Activated T-helper 17 cell treated with anti-CD3 and anti-CD28 coated beads, Interleukin-2, amount 50 U/mL, for 72 hours (primary cell): ENCODE results near the gene CYP3A7. TPM values are rescaled to one million over a fixed set of nuclear protein-coding genes. Genes with fewer than 3 reads are reported as not detected.
A peak's percentile ranks its signal among the peaks of the same experiment; 100 is the strongest.
"Not testable (repeated sequence)": the region's sequence is repeated elsewhere in the genome, so short reads cannot be mapped to it uniquely, and the experiment has no call there.

Experiments used
- ATAC-seq: fragments of 150-1000 bp; cut with Tn5 transposase; replicated peaks from 2 replicates; pipeline ENCODE4 v1.10.0; 2021; ENCODE audit warnings: mild to moderate bottlenecking, moderate library complexity
- H3K27ac Mint-ChIP-seq: one replicate; pipeline ENCODE4 v1.8.0; 2022; ENCODE audit warnings: mixed read lengths
- H3K27me3 Mint-ChIP-seq: one replicate; pipeline ENCODE4 v1.8.0; 2022; ENCODE audit warnings: mixed read lengths
- H3K36me3 Mint-ChIP-seq: one replicate; pipeline ENCODE4 v1.8.0; 2022; ENCODE audit warnings: low read depth, mild to moderate bottlenecking, mixed read lengths
- H3K4me1 Mint-ChIP-seq: one replicate; pipeline ENCODE4 v1.8.0; 2022; ENCODE audit warnings: mixed read lengths
- H3K4me3 Mint-ChIP-seq: one replicate; pipeline ENCODE4 v1.8.0; 2022; ENCODE audit warnings: mild to moderate bottlenecking, mixed read lengths
- H3K9me3 Mint-ChIP-seq: one replicate; pipeline ENCODE4 v1.8.0; 2022; ENCODE audit warnings: mixed read lengths
- total RNA-seq, 2 donors: library from RNA; stranded (reverse); gene quantifications; one replicate each; pipeline ENCODE4 v1.2.3, GENCODE V29; 2022

CYP3A7 gene
- total RNA-seq, 2 donors from 2014 or later = not detected

DNA sequence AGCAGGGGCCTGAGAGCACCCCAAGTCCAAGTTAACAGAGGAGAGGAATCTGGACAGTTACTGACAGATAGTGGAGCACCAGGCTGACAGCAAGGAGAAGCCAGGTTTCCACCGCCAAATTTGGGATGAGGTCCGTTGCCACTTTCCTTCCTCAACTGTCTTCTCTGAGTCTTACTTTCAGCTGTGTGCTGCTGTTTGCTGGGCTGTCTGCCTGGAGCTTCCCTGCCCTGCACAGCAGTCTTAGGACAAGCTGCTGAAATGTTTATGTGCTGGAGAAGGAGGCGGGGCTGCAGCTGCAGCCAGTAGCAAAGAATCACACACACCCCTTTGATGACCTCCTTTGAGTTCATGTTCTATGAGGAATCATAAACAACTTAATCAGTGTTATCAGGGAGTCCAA lies 17.4 kb upstream of the CYP3A7 start:
- Mint-ChIP-seq H3K36me3 (no peaks in the 10 kb centered on the region), H3K4me3 (no peak overlapping the region), H3K9me3 (no peaks in the 10 kb centered on the region), H3K27me3 (peaks cover 11% of the 10 kb centered on the region), H3K27ac (no peak overlapping the region), H3K4me1 (no peaks in the 10 kb centered on the region)
- ATAC-seq = no peak

DNA sequence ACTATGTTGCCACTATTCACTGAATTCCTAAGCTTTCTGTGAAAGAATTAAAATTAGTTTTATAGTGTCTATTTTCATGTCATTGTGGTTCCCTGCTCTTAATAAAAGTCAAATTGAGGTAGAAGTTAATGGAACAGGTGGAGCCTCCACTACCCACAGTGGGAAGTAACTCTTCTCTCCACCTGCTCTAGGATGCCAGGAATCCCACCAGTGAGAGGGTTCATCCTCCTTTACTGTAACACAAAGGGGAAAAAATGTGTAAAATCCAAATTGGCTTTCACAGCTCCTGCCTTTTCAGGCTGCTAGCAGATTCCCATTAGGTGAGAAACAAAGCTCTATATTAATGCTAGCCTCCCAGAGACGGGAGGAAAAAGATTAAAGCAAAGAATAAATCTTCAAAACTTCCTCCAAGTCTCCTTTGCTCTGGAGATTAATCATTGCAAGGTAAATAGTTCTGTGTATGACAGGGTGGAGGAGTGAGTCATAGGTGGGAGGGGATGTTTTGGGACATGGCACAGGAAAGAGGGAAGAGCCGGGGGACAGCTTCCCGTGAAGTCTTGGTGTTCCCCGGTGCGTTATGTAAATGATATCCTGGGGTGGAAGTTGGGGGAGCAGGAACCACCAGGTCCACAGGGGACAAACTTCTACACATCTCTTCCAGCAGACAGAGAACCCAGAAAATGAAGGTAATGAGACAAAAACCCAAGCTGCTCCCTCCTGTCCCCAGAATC lies 16.5 kb upstream of the CYP3A7 start:
- not testable (repeated sequence) for H3K36me3 Mint-ChIP-seq, H3K27ac Mint-ChIP-seq, H3K4me1 Mint-ChIP-seq, H3K27me3 Mint-ChIP-seq, ATAC-seq, H3K9me3 Mint-ChIP-seq, H3K4me3 Mint-ChIP-seq

DNA sequence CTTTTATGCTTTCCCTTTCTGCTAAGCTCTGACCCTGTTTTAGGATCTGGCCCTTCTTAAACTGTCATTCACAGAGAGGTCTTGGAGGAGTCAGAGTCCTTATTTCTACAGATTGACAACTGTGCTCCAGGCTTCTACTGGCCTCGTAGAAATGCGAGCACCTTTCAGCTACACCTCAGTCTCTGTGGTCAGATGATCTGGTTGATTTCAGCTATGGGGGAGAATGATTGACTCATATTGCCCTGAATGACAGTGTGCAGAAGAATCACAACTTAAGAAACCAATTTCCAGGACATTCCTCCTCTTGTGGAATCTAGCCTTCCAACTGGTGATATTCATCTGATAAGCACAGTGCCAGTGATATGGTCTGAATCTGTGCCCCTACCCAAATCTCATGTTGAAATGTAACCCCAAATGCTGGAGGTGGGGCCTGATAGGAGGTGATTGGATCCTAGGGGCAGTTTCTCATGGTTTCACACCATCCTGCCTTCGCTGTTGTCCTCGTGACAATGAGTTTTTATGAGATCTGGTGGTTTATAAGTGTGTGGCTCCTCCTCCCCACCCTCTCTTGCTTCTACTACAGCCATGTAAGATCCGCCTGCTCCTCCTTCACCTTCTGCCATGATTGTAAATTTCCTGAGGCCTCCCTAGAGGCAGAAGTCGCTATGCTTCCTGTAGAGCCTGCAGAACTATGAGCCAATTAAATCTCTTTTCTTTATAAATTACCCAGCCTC lies 14.0 kb upstream of the CYP3A7 start:
- peak; percentile 69 for ATAC-seq
- Mint-ChIP-seq H3K27me3 (peaks cover 10% of the 10 kb centered on the region), H3K4me3 (no peak overlapping the region), H3K4me1 (peaks cover 4% of the 10 kb centered on the region), H3K36me3 (no peaks in the 10 kb centered on the region), H3K27ac (no peak overlapping the region), H3K9me3 (peaks cover 5% of the 10 kb centered on the region)

DNA sequence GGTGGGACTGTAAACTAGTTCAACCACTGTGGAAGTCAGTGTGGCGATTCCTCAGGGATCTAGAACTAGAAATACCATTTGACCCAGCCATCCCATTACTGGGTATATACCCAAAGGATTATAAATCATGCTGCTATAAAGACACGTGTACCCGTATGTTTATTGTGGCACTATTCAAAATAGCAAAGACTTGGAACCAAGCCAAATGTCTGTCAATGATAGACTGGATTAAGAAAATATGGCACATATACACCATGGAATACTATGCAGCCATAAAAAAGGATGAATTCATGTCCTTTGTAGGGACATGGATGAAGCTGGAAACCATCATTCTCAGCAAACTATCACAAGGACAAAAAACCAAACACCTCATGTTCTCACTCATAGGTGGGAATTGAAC lies 11.9 kb upstream of the CYP3A7 start:
- not testable (repeated sequence) for ATAC-seq

DNA sequence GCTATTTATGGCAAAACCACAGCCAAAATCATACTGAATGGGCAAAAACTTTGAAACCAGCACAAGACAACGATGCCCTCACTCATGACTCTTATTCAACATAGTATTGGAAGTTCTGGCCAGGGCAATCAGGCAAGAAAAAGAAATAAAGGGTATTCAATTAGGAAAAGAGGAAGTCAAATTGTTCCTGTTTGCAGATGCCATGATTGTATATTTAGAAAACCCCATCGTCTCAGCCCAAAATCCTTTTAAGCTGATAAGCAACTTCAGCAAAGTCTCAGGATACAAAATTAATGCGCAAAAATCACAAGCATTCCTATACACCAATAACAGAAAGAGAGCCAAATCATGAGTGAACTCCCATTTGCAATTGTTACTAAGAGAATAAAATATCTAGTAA lies 10.4 kb upstream of the CYP3A7 start:
- not testable (repeated sequence) for H3K4me1 Mint-ChIP-seq, H3K4me3 Mint-ChIP-seq, H3K36me3 Mint-ChIP-seq, H3K27ac Mint-ChIP-seq, ATAC-seq, H3K27me3 Mint-ChIP-seq, H3K9me3 Mint-ChIP-seq

More for the DNA sequence above, 11.9 kb upstream of the CYP3A7 start:
- not testable (repeated sequence) for H3K27ac Mint-ChIP-seq, H3K9me3 Mint-ChIP-seq, H3K36me3 Mint-ChIP-seq, H3K27me3 Mint-ChIP-seq, H3K4me1 Mint-ChIP-seq, H3K4me3 Mint-ChIP-seq

DNA sequence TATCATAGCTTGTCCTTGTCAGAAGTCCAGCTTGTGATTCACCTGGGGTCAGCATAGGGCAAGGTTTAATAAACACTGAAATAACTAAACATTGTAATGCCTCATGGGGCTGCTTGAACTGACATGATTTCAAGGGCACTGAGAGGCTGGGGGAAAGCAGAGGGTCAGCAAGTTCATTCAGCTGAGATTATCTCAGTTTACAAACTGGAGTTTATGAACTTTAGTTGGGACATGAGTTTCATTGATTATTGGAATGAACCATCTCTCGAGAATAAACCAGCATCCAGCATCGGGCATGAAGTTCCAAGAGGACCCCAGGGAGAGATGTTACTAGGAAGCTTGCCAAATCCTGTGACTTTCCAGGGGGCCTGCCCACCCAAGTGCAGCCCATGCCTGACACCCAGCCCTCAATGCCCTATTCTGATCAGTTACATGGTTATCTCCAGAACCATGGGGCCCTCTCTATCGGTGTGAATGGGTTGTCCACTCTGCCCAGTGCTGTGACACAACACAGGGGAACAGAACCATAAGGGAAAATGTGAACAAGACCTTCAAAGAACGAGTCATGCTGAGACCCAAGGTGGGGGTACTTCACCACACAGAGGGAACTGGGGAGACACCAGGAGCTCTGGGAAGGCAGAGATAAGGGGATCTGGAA lies 7.9 kb upstream of the CYP3A7 start:
- no peak for ATAC-seq

DNA sequence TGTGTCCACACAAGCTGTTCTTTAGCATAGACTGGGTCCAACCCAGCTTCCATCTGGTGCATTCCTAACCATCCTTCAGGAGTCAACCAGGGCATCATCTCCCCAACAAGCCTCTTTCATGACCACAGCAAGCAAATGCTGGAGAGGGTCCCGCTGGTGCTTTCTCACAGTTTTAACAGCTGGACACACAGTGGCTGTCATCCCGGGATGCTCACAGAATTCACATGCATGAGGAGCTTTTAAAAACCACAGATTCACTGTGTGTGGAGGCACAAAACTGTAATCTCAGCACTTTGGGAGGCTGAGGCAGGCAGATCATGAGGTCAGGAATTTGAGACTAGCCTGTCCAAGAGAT lies 6.4 kb upstream of the CYP3A7 start:
- peaks cover 5% of the 10 kb centered on the region for H3K36me3 Mint-ChIP-seq
- peaks cover 7% of the 10 kb centered on the region for H3K9me3 Mint-ChIP-seq
- no peak overlapping the region for H3K27ac Mint-ChIP-seq
- no peak overlapping the region for H3K4me3 Mint-ChIP-seq
- no peak for ATAC-seq
- H3K4me1 Mint-ChIP-seq = peaks cover 4% of the 10 kb centered on the region
- H3K27me3 Mint-ChIP-seq = peaks cover 8% of the 10 kb centered on the region

More for the DNA sequence above, 7.9 kb upstream of the CYP3A7 start:
- Mint-ChIP-seq H3K27me3 (peaks cover 8% of the 10 kb centered on the region), H3K27ac (no peak overlapping the region), H3K9me3 (peaks cover 7% of the 10 kb centered on the region), H3K4me1 (peaks cover 4% of the 10 kb centered on the region), H3K4me3 (no peak overlapping the region), H3K36me3 (no peaks in the 10 kb centered on the region)

DNA sequence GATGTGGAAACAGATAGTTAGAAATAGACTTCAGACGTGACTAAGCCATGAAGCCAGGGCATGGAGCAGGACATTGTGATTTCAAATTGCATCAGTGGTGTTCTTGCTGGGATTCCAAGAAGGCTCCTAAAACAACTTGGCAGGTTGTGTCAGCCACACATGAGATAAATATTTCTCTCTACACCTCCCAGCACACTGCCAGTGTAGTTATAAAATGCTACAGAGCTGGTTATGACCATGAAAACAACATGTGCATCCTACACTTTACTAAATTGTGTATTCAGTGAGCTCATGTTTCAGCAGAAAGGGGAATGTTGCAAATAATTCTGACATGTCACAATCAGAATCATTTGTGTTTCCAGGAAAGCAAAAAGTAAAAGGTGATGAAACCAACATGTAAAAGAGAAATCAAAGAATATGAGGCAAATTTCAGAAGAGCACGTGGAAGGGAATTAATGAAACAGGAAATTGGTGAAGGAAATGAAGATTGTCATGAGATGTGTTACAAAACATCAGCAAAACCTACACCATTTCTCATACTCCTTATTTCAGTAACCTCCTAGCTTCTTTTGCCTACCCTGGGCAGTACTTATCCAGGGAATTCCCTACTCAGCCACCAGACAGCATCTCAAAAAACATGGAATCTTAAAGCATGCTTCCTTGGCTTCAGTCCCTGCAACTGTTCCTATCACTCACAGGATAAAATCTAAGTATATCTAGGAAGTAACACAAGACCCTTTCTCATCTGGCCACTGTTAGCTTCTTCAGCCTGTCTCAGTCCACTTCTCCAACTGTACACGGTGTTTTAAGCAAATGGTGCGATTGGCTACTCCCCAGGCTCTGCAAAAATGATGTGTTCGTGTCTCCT lies 5.8 kb upstream of the CYP3A7 start:
- Mint-ChIP-seq H3K36me3 (peaks cover 5% of the 10 kb centered on the region), H3K9me3 (peaks cover 7% of the 10 kb centered on the region), H3K27ac (peak overlapping the region; percentile 35), H3K4me3 (no peak overlapping the region), H3K27me3 (peaks cover 8% of the 10 kb centered on the region), H3K4me1 (peaks cover 4% of the 10 kb centered on the region)
- peak; percentile 52 for ATAC-seq

DNA sequence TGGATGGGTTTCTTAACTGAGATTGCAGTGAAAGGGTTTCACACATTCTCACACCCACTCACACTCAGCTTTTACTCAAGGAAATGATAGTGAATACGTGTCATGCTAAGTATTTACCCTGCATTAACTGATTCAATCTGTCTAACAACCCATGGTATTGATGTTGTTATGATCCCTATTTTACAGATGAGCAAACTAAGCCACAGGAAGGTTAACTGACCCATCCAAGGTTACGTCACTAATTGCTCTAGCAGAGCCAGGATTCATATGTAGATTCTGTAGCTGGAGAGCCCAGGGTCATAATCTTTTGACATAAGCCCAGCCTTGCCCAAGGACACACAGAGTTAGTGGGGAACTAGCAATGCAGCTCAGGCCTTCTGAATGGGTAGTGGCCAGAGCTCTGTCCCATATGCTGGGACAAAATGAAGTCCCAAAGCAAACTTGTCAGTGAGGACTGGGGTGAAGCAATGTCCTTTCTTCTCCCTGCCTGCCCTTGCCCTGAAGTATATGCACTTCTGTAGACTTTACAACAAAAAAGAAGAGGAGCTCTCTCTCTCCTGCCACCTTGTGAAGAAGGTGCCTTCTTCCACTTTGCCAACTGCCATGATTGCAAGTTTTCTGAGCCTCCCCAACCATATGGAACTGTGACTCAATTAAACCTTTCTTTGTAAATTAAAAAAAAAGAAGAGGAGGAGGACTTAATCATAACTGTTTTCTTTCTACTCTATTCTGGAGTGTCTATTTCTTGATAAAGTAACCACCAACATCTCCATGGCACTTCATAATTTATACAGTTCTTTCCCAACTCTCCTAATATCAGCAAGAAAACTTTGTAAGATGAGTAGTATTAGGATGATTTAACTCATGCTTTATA lies 4.9 kb upstream of the CYP3A7 start:
- H3K27ac Mint-ChIP-seq = peak overlapping the region; percentile 35

DNA sequence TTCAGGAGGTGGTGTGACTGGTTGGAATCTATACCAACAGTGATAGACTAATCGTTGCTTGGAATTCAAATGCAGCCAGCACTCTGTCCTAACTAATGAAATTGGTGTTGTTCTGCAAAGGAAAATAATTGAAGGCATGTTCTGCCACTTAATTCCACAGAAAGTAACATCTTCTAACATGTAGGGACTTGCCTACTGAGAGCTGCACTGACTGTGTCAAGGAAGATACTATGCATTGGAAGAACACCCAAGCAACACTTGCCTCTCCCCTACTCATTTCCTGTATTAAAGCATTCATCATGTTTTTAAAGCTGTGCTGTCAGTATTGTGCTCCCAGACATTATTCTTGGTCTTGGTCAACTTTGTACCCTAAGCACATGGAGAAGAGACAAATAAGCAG lies 2.7 kb upstream of the CYP3A7 start:
- Mint-ChIP-seq H3K4me1 (no peaks in the 10 kb centered on the region), H3K9me3 (no peaks in the 10 kb centered on the region), H3K4me3 (no peak overlapping the region), H3K27ac (no peak overlapping the region), H3K36me3 (peaks cover 5% of the 10 kb centered on the region), H3K27me3 (no peaks in the 10 kb centered on the region)
- no peak for ATAC-seq

More for the DNA sequence above, 4.9 kb upstream of the CYP3A7 start:
- ATAC-seq = peak; percentile 64
- Mint-ChIP-seq H3K36me3 (peaks cover 5% of the 10 kb centered on the region), H3K27me3 (peaks cover 8% of the 10 kb centered on the region), H3K9me3 (peaks cover 7% of the 10 kb centered on the region), H3K4me1 (peaks cover 4% of the 10 kb centered on the region), H3K4me3 (no peak overlapping the region)

DNA sequence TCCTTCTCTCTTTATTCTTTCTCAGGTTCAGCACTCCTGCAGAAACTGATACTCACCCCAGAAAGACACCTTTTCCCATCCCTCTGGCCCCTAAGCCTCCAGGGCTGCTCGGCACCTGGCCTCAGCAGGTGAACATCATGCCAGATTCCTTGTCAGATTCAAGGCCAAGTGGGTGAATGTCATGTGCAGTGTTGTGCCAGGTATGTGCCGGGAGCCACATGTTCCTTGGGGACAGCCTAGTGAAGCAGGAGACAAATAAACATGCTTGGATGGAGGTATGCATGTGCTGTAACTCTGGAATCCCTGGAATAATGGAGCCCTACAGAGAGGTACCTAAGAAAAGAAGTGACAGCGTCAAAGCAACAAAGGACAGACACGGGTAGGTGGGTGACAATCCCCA lies 1.7 kb upstream of the CYP3A7 start:
- not testable (repeated sequence) for H3K27ac Mint-ChIP-seq, H3K36me3 Mint-ChIP-seq, H3K4me3 Mint-ChIP-seq

DNA sequence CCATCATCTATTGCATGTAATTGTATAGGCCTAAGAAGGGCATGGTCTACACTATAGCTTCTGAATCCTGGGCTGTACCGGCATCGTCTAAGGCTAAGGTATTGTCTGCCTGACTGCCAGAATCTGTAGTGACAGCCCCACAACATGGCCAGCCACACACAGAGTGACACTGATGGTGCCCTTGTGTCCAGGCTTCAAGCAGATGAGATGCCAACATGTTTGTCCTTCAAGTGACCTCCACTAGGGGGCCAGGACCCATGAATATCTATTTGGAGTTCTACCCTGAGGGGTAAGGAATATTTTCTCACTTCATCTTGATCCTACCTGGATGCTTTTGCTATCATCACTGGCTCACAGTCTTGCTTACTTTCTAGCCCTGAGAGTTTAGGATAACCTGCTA lies 1.5 kb downstream of the CYP3A7 start:
- H3K27ac Mint-ChIP-seq = no peak overlapping the region
- peaks cover 5% of the 10 kb centered on the region for H3K36me3 Mint-ChIP-seq
- H3K4me1 Mint-ChIP-seq = no peaks in the 10 kb centered on the region
- H3K27me3 Mint-ChIP-seq = no peaks in the 10 kb centered on the region
- no peak overlapping the region for H3K4me3 Mint-ChIP-seq
- no peaks in the 10 kb centered on the region for H3K9me3 Mint-ChIP-seq
- no peak for ATAC-seq

More for the DNA sequence above, 1.7 kb upstream of the CYP3A7 start:
- H3K27me3 Mint-ChIP-seq, H3K9me3 Mint-ChIP-seq, H3K4me1 Mint-ChIP-seq, ATAC-seq: not testable (repeated sequence)

DNA sequence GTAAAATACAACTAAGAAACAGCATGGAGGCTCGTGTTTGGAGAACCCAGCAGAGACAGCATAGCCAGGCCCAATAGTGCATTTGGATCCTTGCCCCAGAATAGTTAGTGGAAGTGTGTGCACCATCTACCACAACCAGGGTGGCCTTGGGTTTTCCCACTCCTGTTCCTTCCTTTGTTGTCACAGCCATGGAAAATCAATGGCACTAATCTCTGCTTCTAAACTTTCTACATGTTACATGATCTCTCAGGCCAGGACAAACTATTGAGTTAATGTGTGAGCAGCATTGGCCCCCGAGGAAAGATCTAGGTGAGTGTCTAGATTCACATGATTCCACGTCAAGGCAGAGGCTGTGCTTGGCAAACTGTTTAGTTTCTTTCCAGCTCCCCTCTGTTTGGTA lies 2.0 kb downstream of the CYP3A7 start:
- Mint-ChIP-seq H3K27me3 (no peaks in the 10 kb centered on the region), H3K27ac (no peak overlapping the region)

More for the DNA sequence above, 2.0 kb downstream of the CYP3A7 start:
- no peaks in the 10 kb centered on the region for H3K4me1 Mint-ChIP-seq
- H3K36me3 Mint-ChIP-seq = peaks cover 5% of the 10 kb centered on the region
- no peak for ATAC-seq
- no peaks in the 10 kb centered on the region for H3K9me3 Mint-ChIP-seq
- no peak overlapping the region for H3K4me3 Mint-ChIP-seq
